Activated CD8-positive, alpha-beta T cell treated with anti-CD3 and anti-CD28 coated beads, Interleukin-2, amount 10 ng/mL, durations not matched to agents 7 days and 5 days (primary cell): ENCODE results near the gene DTX1. TPM values are rescaled to one million over a fixed set of nuclear protein-coding genes. Genes with fewer than 3 reads are reported as not detected.

Experiments
- ATAC-seq: fragments of 150-1000 bp; cut with Tn5 transposase; one replicate; pipeline ENCODE4 v1.10.0; 2021; ENCODE audit warnings: moderate library complexity
- CTCF ChIA-PET: fragments of 350-600 bp; sonication (Branson Sonifier 250); formaldehyde crosslinking; loops from one replicate; lab custom pipeline; 2021; ENCODE audit warnings: antibody characterized with exemption; lab: Charles Lee
- POLR2A ChIA-PET: fragments of 350-600 bp; sonication (Branson Sonifier 250); formaldehyde crosslinking; loops from one replicate; lab custom pipeline; 2021; ENCODE audit warnings: antibody characterized with exemption; lab: Charles Lee
- DNase-seq: peaks from one replicate; pipeline ENCODE4 v3.0.0-alpha.2; 2020
- H3K27ac Mint-ChIP-seq: one replicate; pipeline ENCODE4 v1.8.0; 2021; ENCODE audit warnings: mild to moderate bottlenecking, mixed read lengths
- H3K27me3 Mint-ChIP-seq: one replicate; pipeline ENCODE4 v1.8.0; 2021; ENCODE audit warnings: low read depth, mixed read lengths
- H3K36me3 Mint-ChIP-seq: one replicate; pipeline ENCODE4 v1.8.0; 2021; ENCODE audit warnings: low read depth, mixed read lengths
- H3K4me1 Mint-ChIP-seq: one replicate; pipeline ENCODE4 v1.8.0; 2021; ENCODE audit warnings: low read depth, mixed read lengths
- H3K4me3 Mint-ChIP-seq: one replicate; pipeline ENCODE4 v1.8.0; 2021; ENCODE audit warnings: mild to moderate bottlenecking, mixed read lengths
- H3K9me3 Mint-ChIP-seq: one replicate; pipeline ENCODE4 v1.8.0; 2022; ENCODE audit warnings: mixed read lengths; ENCODE audit not compliant: insufficient read depth
- total RNA-seq, 2 experiments: library from RNA; stranded (reverse); gene quantifications; one replicate each; pipeline ENCODE4 v1.2.3, GENCODE V29; 2021

DTX1 gene
- not detected for total RNA-seq

DNA sequence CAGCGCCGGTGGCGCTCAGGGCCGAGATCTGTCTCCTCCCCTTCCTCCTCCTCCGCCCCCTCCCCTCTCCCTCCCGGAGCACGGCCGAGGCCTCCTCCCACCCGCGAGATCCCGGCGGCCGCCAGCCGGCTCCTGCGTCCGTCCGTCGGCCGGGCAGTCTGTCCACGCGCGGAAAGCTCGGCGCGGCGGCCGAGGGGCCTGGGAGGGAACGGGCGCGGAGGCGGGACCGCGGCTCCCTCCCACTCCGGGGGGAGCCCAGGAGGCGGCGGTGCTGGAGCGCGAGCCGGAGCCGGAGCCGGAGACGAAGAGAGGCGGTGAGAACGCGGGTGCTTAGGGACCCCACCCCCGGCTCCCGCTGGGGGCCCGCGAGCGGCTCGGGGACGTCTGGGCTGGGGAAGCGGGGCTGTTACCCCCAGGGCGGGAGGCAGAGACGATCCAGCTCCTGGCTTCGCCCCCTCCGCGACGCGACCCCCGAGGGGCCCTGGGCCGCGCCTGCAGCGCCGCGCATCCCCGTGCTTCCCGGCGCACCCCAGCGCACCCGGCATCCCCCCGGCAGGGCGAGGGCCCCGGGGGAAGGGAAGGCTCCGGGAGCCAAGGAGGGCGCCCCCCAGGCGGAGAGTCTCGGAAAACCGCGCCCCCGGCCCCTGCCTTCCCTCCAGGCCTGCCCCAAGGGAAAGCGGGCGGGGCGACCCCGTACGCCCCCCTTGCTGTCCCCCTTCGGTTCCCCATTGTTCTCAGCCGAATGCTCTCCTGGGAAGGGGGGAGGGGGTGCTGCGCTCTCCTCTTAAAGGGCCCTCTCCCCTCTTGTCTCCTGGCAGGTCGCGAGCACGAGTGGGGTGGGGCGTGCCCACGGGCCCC lies at the start of gene DTX1:
DTX1 (plus strand) TSS at position 100 of the 858 bp plus-strand sequence. CDS start 1,463 bp downstream, outside the sequence.
- peaks cover 23% of the 10 kb centered on the region for H3K27me3 Mint-ChIP-seq
- H3K4me3 Mint-ChIP-seq, result peak within 1 kb of the TSS; percentile 31
- POLR2A ChIA-PET, result no interaction called here
- ATAC-seq, result peak; percentile 49
- CTCF ChIA-PET, result interaction anchor here (1.0 to 1.3 kb wide), 2 partner anchors 13 to 41 kb away, joined by 3 read pairs; no protein-coding TSS in a partner anchor
- no peaks in the 10 kb centered on the region for H3K36me3 Mint-ChIP-seq
- H3K27ac Mint-ChIP-seq, result no peak within 1 kb of the TSS
- H3K9me3 Mint-ChIP-seq, result no peaks in the 10 kb centered on the region
- no peak for DNase-seq
- no peaks in the 10 kb centered on the region for H3K4me1 Mint-ChIP-seq

DNA sequence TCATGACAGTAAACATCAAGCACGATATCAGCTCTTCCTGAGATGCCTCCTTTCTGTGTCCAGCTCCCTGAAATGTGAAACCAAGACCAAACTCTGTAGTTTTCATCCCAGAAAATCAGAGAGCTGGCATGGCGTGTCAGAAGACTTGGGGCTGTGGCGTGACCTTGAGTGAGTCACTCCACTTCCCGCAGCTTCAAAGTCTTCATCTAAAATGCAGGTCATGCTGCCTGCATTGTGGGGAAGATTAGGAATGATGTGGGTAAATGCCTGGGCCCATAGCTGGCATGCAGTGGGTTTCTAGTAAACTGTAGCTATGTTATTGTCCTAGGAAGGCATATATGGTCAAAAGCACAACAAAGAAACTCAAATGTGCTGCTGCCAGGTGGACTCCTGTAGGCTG lies 49.4 kb upstream of the DTX1 start:
- no peak for ATAC-seq
- DNase-seq, result no peak
- H3K27ac Mint-ChIP-seq, result no peak overlapping the region
- peaks cover 94% of the 10 kb centered on the region for H3K36me3 Mint-ChIP-seq
- no peaks in the 10 kb centered on the region for H3K27me3 Mint-ChIP-seq
- no peaks in the 10 kb centered on the region for H3K4me1 Mint-ChIP-seq
- no peak overlapping the region for H3K4me3 Mint-ChIP-seq
- CTCF ChIA-PET, result interaction anchor here (1.2 to 4.7 kb wide), 2 partner anchors 14 to 17 kb away, joined by 4 to 43 read pairs; no protein-coding TSS in a partner anchor
- POLR2A ChIA-PET, result interaction anchor here (0.6 kb wide), 1 partner anchor 29 kb away, joined by 4 read pairs; the partner anchor contains the start of gene OAS2
- H3K9me3 Mint-ChIP-seq, result peaks cover 4% of the 10 kb centered on the region

DNA sequence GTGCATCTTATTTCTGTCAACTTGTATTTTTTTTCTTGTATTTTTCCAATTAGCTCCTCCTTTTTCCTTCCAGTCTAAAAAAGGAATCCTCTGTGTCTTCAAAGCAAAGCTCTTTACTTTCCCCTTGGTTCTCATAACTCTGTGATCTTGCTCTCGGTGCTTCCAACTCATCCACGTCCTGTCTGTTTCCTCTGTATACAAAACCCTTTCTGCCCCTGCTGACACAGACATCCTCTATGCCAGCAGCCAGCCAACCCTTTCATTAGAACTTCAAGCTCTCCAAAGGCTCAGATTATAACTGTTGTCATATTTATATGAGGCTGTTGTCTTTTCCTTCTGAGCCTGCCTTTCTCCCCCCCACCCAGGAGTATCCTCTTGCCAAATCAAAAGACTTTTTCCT lies 45.8 kb upstream of the DTX1 start:
- no peak for DNase-seq
- POLR2A ChIA-PET, result no interaction called here
- H3K9me3 Mint-ChIP-seq, result peaks cover 4% of the 10 kb centered on the region
- H3K4me1 Mint-ChIP-seq, result no peaks in the 10 kb centered on the region
- peaks cover 65% of the 10 kb centered on the region for H3K36me3 Mint-ChIP-seq
- no peak overlapping the region for H3K4me3 Mint-ChIP-seq
- ATAC-seq, result no peak
- H3K27ac Mint-ChIP-seq, result no peak overlapping the region
- CTCF ChIA-PET, result interaction anchor here (1.5 kb wide), 1 partner anchor 18 kb away, joined by 6 read pairs; no protein-coding TSS in a partner anchor
- H3K27me3 Mint-ChIP-seq, result no peaks in the 10 kb centered on the region

- ATAC-seq, result no peak
- ChIA-PET CTCF (interaction anchor here (2.0 kb wide), 1 partner anchor 22 kb away, joined by 4 read pairs; no protein-coding TSS in a partner anchor), POLR2A (no interaction called here)
- H3K27me3 Mint-ChIP-seq, result no peaks in the 10 kb centered on the region
- no peak overlapping the region for H3K4me3 Mint-ChIP-seq
- peaks cover 4% of the 10 kb centered on the region for H3K9me3 Mint-ChIP-seq
- no peak overlapping the region for H3K27ac Mint-ChIP-seq
- peaks cover 27% of the 10 kb centered on the region for H3K36me3 Mint-ChIP-seq
- no peak for DNase-seq
- no peaks in the 10 kb centered on the region for H3K4me1 Mint-ChIP-seq
Observed at GRCh38 chr12:113014565-113014964, 42.0 kb upstream of the DTX1 start.

GRCh38 chr12:113016796-113017195 lies 39.7 kb upstream of the DTX1 start:
- H3K9me3 Mint-ChIP-seq, result no peaks in the 10 kb centered on the region
- H3K4me3 Mint-ChIP-seq, result no peak overlapping the region
- ATAC-seq, result no peak
- no peaks in the 10 kb centered on the region for H3K4me1 Mint-ChIP-seq
- H3K36me3 Mint-ChIP-seq, result peaks cover 5% of the 10 kb centered on the region
- no peak overlapping the region for H3K27ac Mint-ChIP-seq
- POLR2A ChIA-PET, result no interaction called here
- no peak for DNase-seq
- CTCF ChIA-PET, result interaction anchor here (1.1 kb wide), 1 partner anchor 24 kb away, joined by 3 read pairs; no protein-coding TSS in a partner anchor
- H3K27me3 Mint-ChIP-seq, result peaks cover 11% of the 10 kb centered on the region

GRCh38 chr12:113019025-113019424 lies 37.5 kb upstream of the DTX1 start:
- ATAC-seq, result no peak
- Mint-ChIP-seq H3K27me3 (peaks cover 11% of the 10 kb centered on the region), H3K9me3 (no peaks in the 10 kb centered on the region), H3K36me3 (no peaks in the 10 kb centered on the region), H3K4me1 (no peaks in the 10 kb centered on the region), H3K27ac (no peak overlapping the region), H3K4me3 (no peak overlapping the region)
- CTCF ChIA-PET, result no interaction called here
- no peak for DNase-seq
- POLR2A ChIA-PET, result no interaction called here

GRCh38 chr12:113021500-113021899 lies 35.0 kb upstream of the DTX1 start:
- ATAC-seq, result no peak

GRCh38 chr12:113022563-113023297 lies 33.8 kb upstream of the DTX1 start:
- peaks cover 11% of the 10 kb centered on the region for H3K27me3 Mint-ChIP-seq
- ChIA-PET POLR2A (interaction anchor here (1.2 kb wide), 1 partner anchor 10 kb away, joined by 4 read pairs; no protein-coding TSS in a partner anchor), CTCF (interaction anchor here (1.0 kb wide), 1 partner anchor 30 kb away, joined by 3 read pairs; no protein-coding TSS in a partner anchor)
- H3K27ac Mint-ChIP-seq, result no peak overlapping the region
- H3K9me3 Mint-ChIP-seq, result no peaks in the 10 kb centered on the region
- no peaks in the 10 kb centered on the region for H3K4me1 Mint-ChIP-seq
- ATAC-seq (no peak), DNase-seq (no peak)
- no peaks in the 10 kb centered on the region for H3K36me3 Mint-ChIP-seq
- no peak overlapping the region for H3K4me3 Mint-ChIP-seq

More at GRCh38 chr12:113021500-113021899, 35.0 kb upstream of the DTX1 start:
- Mint-ChIP-seq H3K4me3 (no peak overlapping the region), H3K36me3 (no peaks in the 10 kb centered on the region), H3K4me1 (no peaks in the 10 kb centered on the region), H3K27ac (no peak overlapping the region), H3K9me3 (no peaks in the 10 kb centered on the region), H3K27me3 (peaks cover 11% of the 10 kb centered on the region)
- ChIA-PET CTCF (interaction anchor here (0.8 to 1.4 kb wide), 5 partner anchors 9 to 28 kb away, joined by 3 to 5 read pairs (median 3); no protein-coding TSS in a partner anchor), POLR2A (no interaction called here)
- DNase-seq, result no peak

- no peaks in the 10 kb centered on the region for H3K9me3 Mint-ChIP-seq
- DNase-seq, result no peak
- CTCF ChIA-PET, result interaction anchor here (1.2 kb wide), 1 partner anchor 35 kb away, joined by 4 read pairs; no protein-coding TSS in a partner anchor
- H3K27ac Mint-ChIP-seq, result no peak overlapping the region
- no peak for ATAC-seq
- POLR2A ChIA-PET, result no interaction called here
- H3K4me3 Mint-ChIP-seq, result no peak overlapping the region
- no peaks in the 10 kb centered on the region for H3K36me3 Mint-ChIP-seq
- peaks cover 7% of the 10 kb centered on the region for H3K27me3 Mint-ChIP-seq
- no peaks in the 10 kb centered on the region for H3K4me1 Mint-ChIP-seq
Observed at GRCh38 chr12:113027726-113028125, 28.8 kb upstream of the DTX1 start.

DNA sequence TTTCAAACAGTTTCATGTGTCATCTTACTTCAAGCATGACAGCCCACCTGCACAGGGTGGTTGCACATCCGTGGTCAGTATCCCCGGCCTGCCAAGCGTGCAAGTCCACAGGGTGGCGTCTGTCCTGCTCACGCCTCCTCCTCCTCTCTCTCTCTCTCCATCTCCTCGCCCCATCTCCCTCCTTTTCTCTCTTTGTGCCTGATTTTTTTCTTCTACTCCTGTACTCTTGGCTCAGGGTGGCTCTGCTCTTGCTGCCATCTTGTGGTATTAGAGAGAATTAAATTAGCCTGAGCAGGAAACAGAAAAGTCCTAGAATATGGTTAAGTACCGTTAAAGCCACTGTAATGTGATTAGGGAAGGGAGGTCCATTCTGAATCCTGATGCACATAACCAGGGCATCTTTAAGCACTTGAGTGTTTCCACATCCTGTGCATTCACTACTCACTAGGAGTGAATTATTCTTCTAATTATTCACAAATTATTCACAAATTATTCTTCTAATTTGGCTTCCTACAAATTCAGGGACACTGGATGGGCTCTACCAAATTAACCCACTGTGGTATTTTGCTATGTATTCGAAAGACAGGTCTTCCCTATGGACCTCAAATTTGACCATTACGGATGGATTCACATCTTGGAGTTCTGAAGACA lies 25.5 kb upstream of the DTX1 start:
- Mint-ChIP-seq H3K27me3 (peaks cover 11% of the 10 kb centered on the region), H3K9me3 (no peaks in the 10 kb centered on the region), H3K36me3 (no peaks in the 10 kb centered on the region), H3K4me1 (no peaks in the 10 kb centered on the region), H3K4me3 (no peak overlapping the region), H3K27ac (no peak overlapping the region)
- ChIA-PET CTCF (interaction anchor here (1.0 to 3.1 kb wide), 5 partner anchors 10 to 131 kb away, joined by 3 to 10 read pairs (median 5); no protein-coding TSS in a partner anchor), POLR2A (no interaction called here)
- ATAC-seq (no peak), DNase-seq (no peak)

- H3K4me3 Mint-ChIP-seq, result no peak overlapping the region
- ChIA-PET POLR2A (no interaction called here), CTCF (interaction anchor here (0.9 to 1.0 kb wide), 2 partner anchors 10 to 134 kb away, joined by 3 read pairs; no protein-coding TSS in a partner anchor)
- DNase-seq (no peak), ATAC-seq (no peak)
- no peaks in the 10 kb centered on the region for H3K36me3 Mint-ChIP-seq
- H3K27ac Mint-ChIP-seq, result no peak overlapping the region
- H3K9me3 Mint-ChIP-seq, result no peaks in the 10 kb centered on the region
- no peaks in the 10 kb centered on the region for H3K4me1 Mint-ChIP-seq
- H3K27me3 Mint-ChIP-seq, result peaks cover 10% of the 10 kb centered on the region
Observed at GRCh38 chr12:113039911-113040445, 16.6 kb upstream of the DTX1 start.
